ENCODE results near the gene SFXN5. TPM values are rescaled to one million over a fixed set of nuclear protein-coding genes. Genes with fewer than 3 reads are reported as not detected.

The SFXN5 gene
- total and polyA plus RNA-seq, 2 donors (not counting 3 experiments of a cell fraction or from before 2014, with no cell fraction given): 18.7 to 28.6 TPM

DNA sequence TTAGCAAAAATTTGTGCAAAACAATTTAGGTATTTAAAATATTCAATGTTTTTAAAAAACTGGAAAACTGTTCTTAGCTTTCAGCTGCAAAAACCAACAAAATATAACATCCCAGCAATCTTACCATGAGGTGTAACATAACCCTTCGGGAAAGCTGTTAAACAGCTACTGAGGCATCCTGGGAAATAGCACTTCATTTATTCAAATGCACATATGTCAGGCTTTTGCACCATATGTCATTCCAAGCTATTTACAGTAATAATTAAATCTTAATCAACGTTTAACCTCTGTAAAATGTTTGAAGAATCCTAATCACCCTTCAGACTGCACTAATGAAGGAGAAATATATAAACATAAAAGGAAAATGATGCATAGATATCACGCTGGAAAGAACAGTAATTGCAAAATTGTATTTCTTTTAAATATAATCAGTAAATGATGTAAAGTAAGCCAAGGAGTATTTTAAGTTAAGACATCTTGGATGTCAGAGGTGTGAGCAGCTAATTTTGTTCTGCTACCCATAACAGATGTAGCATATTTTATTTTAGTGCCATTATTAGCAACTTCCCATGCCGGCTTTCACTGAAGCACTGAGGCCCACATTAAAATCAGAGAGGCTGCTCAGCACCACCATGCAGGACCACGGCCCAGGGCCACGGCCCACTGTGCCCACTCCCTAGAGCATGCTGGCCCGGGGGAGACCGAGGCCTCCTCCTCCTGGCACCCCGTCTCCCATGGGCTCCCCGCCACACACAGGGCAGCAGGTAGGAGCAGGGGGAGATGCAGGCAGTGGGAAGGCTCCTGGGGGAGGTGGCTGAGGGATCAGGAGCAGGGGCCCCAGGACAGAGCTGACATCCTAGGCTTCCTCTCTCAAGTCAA, 123.3 kb downstream of the SFXN5 start:
- H3K36me3 ChIP-seq (ENCODE audit: control insufficient read depth in 2 of 2, extremely low read depth in 1 of 2, insufficient read depth in 2 of 2, low read length in 2 of 2): no peaks in the 10 kb centered on the region
- BruUV-seq (replicated peaks): no TSS peak
- no peak overlapping the region for H3K27ac ChIP-seq (ENCODE audit: insufficient read depth, low read depth, low read length)
- FAIRE-seq: no peak
- CTCF ChIA-PET: interaction anchor here (1.3 to 1.7 kb wide), 2 partner anchors 55 to 229 kb away, joined by 3 to 4 read pairs; no protein-coding TSS in a partner anchor
- no peak for TF ChIP-seq JUN (IDR thresholded peaks at IDR 0.05; ENCODE audit: borderline replicate concordance, insufficient read depth, insufficient read length, low read depth)
- TF ChIP-seq FOS (IDR thresholded peaks at IDR 0.05; ENCODE audit: borderline replicate concordance, insufficient read depth, low read length): no peak
- TF ChIP-seq GATA2 (IDR thresholded peaks at IDR 0.05; ENCODE audit: insufficient read depth, insufficient read length, low read depth, low read length): no peak
- TF ChIP-seq, protein P1, sequence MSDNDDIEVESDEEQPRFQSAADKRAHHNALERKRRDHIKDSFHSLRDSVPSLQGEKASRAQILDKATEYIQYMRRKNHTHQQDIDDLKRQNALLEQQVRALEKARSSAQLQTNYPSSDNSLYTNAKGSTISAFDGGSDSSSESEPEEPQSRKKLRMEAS (IDR thresholded peaks at IDR 0.05; ENCODE audit: insufficient read depth, insufficient read length): no peak
- no peak for TF ChIP-seq POLR2A (IDR thresholded peaks at IDR 0.05; ENCODE audit: low read depth, low read length)
- TF ChIP-seq, protein P2, sequence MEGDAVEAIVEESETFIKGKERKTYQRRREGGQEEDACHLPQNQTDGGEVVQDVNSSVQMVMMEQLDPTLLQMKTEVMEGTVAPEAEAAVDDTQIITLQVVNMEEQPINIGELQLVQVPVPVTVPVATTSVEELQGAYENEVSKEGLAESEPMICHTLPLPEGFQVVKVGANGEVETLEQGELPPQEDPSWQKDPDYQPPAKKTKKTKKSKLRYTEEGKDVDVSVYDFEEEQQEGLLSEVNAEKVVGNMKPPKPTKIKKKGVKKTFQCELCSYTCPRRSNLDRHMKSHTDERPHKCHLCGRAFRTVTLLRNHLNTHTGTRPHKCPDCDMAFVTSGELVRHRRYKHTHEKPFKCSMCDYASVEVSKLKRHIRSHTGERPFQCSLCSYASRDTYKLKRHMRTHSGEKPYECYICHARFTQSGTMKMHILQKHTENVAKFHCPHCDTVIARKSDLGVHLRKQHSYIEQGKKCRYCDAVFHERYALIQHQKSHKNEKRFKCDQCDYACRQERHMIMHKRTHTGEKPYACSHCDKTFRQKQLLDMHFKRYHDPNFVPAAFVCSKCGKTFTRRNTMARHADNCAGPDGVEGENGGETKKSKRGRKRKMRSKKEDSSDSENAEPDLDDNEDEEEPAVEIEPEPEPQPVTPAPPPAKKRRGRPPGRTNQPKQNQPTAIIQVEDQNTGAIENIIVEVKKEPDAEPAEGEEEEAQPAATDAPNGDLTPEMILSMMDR (IDR thresholded peaks at IDR 0.05; ENCODE audit: extremely low read depth in 1 of 2, insufficient read depth in 1 of 2, low read depth in 1 of 2, low read length in 2 of 2): no peak
- no peak for TF ChIP-seq MYC (IDR thresholded peaks at IDR 0.05; ENCODE audit: low read depth, low read length)
- TF ChIP-seq EZH2 (IDR thresholded peaks at IDR 0.05; ENCODE audit: borderline replicate concordance, low read depth, low read length, severe bottlenecking): no peak
- TF ChIP-seq POLR2AphosphoS5 (IDR thresholded peaks at IDR 0.05; ENCODE audit: insufficient read depth, low read depth, low read length): no peak
- H3K79me2 ChIP-seq (ENCODE audit: control insufficient read depth, insufficient read depth, low read length): no peaks in the 10 kb centered on the region
- no peak for DNase-seq (ENCODE audit: low read depth, low spot score)
- no peaks in the 10 kb centered on the region for H4K20me1 ChIP-seq (replicated peaks; ENCODE audit: control insufficient read depth, extremely low read depth, insufficient read depth, low read length)
- dilution Hi-C loops (cut with MboI; ENCODE audit: extremely low pct_ligation_motif_present, low sequenced_read_pairs) (no loop called here), intact Hi-C loops (cut with micrococcal nuclease) (no loop called here)
- no peak overlapping the region for H2AFZ ChIP-seq (ENCODE audit: low read depth, low read length)
- H3K9me1 ChIP-seq (replicated peaks; ENCODE audit: control insufficient read depth, extremely low read depth, insufficient read depth, low read length): no peaks in the 10 kb centered on the region
- H3K9ac ChIP-seq (replicated peaks; ENCODE audit: extremely low read depth, insufficient read depth, low read length): no peak overlapping the region
- no peaks in the 10 kb centered on the region for H3K4me1 ChIP-seq (ENCODE audit: control insufficient read depth, extremely low read depth, insufficient read depth, low read length)
- H3K27me3 ChIP-seq (ENCODE audit: control insufficient read depth in 2 of 2, insufficient read depth in 2 of 2, low read length in 2 of 2): no peaks in the 10 kb centered on the region
- POLR2A ChIA-PET: no interaction called here
- no peaks in the 10 kb centered on the region for H3K9me3 ChIP-seq (replicated peaks; ENCODE audit: control insufficient read depth, insufficient read depth, low read length)
- no peak overlapping the region for H3K4me3 ChIP-seq (replicated peaks in 1 of 3; ENCODE audit: insufficient read depth in 1 of 3, low read depth in 1 of 3, low read length in 3 of 3)
- H3K4me2 ChIP-seq (ENCODE audit: insufficient read depth, low read length): no peak overlapping the region
